GM12872 (cell line): ENCODE data around the gene CPO.

Source experiments
- TF ChIP-seq, protein P1 (sequence below): IDR thresholded peaks from 3 replicates; pipeline ENCODE4 v1.5.1; 2011; ENCODE audit warnings: low read depth, mild to moderate bottlenecking, low read length, moderate library complexity; ENCODE audit not compliant: insufficient read depth

CPO gene, protein sequence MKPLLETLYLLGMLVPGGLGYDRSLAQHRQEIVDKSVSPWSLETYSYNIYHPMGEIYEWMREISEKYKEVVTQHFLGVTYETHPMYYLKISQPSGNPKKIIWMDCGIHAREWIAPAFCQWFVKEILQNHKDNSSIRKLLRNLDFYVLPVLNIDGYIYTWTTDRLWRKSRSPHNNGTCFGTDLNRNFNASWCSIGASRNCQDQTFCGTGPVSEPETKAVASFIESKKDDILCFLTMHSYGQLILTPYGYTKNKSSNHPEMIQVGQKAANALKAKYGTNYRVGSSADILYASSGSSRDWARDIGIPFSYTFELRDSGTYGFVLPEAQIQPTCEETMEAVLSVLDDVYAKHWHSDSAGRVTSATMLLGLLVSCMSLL

DNA sequence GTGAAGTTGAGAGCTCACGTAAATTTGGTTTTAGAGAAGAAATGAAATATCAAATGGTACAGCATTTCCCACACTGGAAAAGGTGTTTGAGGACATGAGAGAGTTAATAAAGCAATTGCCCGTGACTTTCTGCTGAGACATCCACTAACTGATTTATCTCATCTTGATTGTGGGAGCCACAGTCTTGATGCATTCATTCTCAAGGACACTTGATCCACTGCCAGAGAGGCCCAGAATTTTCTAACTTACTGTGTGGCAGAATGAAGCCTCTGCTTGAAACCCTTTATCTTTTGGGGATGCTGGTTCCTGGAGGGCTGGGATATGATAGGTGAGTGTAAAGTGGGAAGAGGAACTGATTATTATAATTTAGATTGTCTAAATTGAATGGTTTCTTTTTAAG, at the start of gene CPO:
CPO (plus strand) TSS at position 179 of the 400 bp plus-strand sequence; CDS start at position 261, 82 bp downstream.
- TF ChIP-seq, protein P1, sequence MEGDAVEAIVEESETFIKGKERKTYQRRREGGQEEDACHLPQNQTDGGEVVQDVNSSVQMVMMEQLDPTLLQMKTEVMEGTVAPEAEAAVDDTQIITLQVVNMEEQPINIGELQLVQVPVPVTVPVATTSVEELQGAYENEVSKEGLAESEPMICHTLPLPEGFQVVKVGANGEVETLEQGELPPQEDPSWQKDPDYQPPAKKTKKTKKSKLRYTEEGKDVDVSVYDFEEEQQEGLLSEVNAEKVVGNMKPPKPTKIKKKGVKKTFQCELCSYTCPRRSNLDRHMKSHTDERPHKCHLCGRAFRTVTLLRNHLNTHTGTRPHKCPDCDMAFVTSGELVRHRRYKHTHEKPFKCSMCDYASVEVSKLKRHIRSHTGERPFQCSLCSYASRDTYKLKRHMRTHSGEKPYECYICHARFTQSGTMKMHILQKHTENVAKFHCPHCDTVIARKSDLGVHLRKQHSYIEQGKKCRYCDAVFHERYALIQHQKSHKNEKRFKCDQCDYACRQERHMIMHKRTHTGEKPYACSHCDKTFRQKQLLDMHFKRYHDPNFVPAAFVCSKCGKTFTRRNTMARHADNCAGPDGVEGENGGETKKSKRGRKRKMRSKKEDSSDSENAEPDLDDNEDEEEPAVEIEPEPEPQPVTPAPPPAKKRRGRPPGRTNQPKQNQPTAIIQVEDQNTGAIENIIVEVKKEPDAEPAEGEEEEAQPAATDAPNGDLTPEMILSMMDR = no peak

DNA sequence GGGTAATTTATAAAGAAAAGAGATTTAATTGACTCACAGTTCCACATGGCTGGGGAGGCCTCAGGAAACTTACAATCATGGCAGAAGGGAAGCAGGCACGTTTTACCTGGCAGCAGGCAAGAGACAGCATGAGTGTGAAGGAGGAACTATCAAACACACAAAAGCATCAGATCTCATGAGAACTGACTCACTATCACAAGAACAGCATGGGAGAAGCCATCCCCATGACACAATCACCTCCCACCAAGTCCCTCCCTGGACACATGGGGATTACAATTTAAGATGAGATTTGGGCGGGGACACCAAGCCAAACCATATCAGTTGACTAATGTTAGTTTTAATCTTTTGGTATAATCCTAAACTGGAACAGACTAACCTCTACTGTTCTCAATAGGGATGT, 49.1 kb upstream of the CPO start:
- TF ChIP-seq, protein P1 = no peak

DNA sequence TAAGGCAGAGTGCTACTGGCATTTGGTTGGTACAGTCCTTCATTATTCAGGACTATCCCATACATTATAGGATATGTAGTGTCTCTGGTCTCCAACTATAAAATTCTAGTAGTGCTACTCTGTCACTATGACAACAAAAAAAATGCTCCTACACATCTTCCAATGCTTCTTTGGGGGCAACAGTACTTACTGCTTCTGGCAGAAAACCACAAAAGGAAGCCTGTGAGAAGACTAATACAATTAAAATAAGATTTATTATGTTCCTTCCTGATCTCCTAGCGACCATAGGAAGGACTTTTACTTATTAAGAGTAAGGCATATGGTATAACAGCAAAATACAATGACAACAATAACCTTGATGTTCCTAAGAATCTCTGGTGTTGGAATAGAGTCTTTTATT, 48.4 kb upstream of the CPO start:
- TF ChIP-seq, protein P1 = no peak

DNA sequence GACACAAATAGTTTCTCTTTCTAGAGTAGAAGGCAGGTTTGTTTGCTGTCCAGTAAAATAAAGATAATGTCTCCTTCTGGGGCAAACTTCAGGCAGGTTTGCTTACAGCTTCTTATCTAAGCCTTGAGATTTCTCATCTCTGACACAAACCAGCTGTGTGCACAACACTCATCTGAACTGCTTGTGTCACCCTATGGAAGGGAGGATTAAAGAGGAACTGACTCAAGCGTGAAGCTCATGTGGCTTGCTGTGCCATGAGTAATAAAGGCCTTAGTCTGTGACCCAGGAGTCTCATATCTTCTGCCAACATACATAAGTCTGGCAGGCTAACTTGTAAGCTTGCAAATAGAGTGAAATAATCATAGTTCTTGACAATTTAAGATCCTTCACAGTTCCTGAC, 24.2 kb upstream of the CPO start:
- TF ChIP-seq, protein P1 = no peak

DNA sequence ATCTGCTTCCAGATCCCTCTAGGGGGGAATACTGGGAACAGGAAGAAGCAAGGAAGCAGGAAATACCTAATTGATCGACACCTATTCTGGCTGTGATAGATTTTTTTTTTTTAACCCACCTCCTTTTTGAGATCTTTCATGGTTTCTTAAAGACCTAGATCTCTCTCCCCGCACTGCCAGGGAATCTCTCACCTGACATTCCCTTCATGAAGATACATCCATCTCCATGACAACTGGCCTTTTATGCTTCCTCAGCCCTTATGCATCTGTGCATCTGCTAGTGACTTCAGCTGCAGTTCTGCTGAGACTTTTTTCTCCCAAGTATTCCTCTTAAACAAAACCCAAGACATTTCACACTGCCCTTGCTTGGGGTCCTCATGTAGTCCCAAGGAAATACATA, 21.1 kb upstream of the CPO start:
- TF ChIP-seq, protein P1 = no peak

DNA sequence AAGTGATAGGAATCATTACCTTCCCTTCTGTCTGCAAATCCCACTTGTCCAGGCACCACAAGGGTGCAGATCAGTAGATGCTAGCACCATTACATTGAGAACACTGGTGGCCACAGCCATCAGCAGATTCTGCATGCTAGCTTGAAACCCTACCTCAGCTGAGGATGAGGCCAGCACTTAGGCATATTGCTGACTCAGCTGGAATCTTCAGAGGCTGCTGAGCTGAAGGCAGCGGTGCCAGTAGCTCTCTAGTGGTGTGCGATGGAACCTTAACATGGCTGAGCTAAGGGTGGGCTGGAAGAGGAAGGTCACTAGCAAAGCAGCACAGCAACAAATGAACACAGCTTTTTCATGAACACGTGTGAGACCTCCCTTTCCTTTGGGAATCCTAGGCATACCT, 19.0 kb upstream of the CPO start:
- TF ChIP-seq, protein P1 = no peak

DNA sequence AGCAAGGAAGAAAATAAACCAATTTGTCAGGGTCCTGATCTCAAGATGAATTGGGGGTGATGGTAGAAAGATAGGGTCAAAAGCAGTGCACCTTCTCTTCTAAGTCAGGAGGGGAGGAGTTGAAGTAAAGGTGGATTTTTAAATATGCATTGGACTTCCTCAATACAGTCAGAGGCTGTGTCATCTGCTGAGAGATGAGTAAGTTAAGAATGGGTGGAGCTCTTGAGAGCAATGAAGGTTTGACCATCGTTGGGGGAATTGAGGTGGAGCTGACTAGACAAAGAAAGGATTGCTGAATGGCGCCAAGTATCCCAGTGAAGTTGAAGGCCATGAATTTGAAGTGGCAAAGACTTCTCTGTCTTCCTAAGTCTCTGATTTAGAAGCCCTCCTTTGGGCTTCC, 18.4 kb upstream of the CPO start:
- TF ChIP-seq, protein P1 = no peak

DNA sequence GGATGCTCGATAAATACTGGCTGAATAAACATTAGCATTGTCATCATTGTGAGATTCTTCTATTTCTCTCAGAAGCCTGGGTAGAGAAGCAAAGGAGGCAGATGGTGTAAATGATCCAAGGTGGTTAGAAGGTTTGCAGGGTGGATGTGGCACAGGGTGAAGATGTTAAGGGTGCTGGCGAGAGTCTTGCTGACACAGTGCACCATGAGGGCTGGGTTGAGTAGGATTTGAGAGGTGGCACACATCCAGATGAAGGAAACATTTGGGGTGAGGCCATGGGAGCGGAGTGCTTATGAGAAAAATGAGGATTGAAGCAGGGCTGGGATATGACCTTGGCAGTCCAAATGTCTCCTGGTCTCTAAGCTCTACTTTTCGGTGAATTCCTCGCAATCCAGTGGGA, 17.8 kb upstream of the CPO start:
- TF ChIP-seq, protein P1 = no peak
